Astrocyte (in vitro differentiated cells and primary cell): ENCODE measurements around the gene KLHDC8A. TPM values are rescaled to one million over a fixed set of nuclear protein-coding genes. Genes with fewer than 3 reads are reported as not detected.
A peak's percentile ranks its signal among the peaks of the same experiment; 100 is the strongest.

Source experiments
- DNase-seq: peaks from one replicate; pipeline ENCODE4 v3.0.0-alpha.2; 2010; ENCODE audit warnings: low read depth
- FAIRE-seq: peaks from 2 replicates; lab custom pipeline; 2011; peaks lifted over from hg19 to GRCh38; lab: Jason Lieb, UNC
- H2AFZ ChIP-seq: 2 replicates; pipeline ENCODE4 v1.6.0; 2012; ENCODE audit warnings: low read depth, low read length, inconsistent platforms
- H3K27ac ChIP-seq: 2 replicates; pipeline ENCODE4 v1.5.1; 2011; ENCODE audit warnings: low read depth, low read length, inconsistent platforms
- H3K27me3 ChIP-seq: 2 replicates; pipeline ENCODE4 v1.6.0; 2011; ENCODE audit warnings: low read length, inconsistent platforms; ENCODE audit not compliant: insufficient read depth
- H3K36me3 ChIP-seq: 2 replicates; pipeline ENCODE4 v1.5.1; 2011; ENCODE audit warnings: low read length, inconsistent platforms; ENCODE audit not compliant: insufficient read depth
- H3K4me1 ChIP-seq: 2 replicates; pipeline ENCODE4 v1.5.1; 2011; ENCODE audit warnings: low read length, inconsistent platforms; ENCODE audit not compliant: insufficient read depth
- H3K4me2 ChIP-seq: 2 replicates; pipeline ENCODE4 v1.6.0; 2012; ENCODE audit warnings: low read length, inconsistent platforms
- H3K4me3 ChIP-seq: 2 replicates; pipeline ENCODE4 v1.5.1; 2011; ENCODE audit warnings: low read depth, mild to moderate bottlenecking, low read length, inconsistent platforms; ENCODE audit not compliant: insufficient read depth
- H3K79me2 ChIP-seq: 2 replicates; pipeline ENCODE4 v1.6.0; 2012; ENCODE audit warnings: mild to moderate bottlenecking, low read length, inconsistent platforms; ENCODE audit not compliant: insufficient read depth
- H3K9ac ChIP-seq: 2 replicates; pipeline ENCODE4 v1.6.0; 2012; ENCODE audit warnings: mild to moderate bottlenecking, low read length, inconsistent platforms
- H3K9me3 ChIP-seq: 2 replicates; pipeline ENCODE4 v1.5.1; 2012; ENCODE audit warnings: low read depth, mild to moderate bottlenecking, low read length, inconsistent platforms; ENCODE audit not compliant: insufficient read depth
- H4K20me1 ChIP-seq: 2 replicates; pipeline ENCODE4 v1.6.0; 2012; ENCODE audit warnings: low read length, inconsistent platforms; ENCODE audit not compliant: insufficient read depth
- H3K27ac Mint-ChIP-seq: one replicate; pipeline ENCODE4 v1.8.0; 2021; ENCODE audit warnings: mild to moderate bottlenecking, mixed read lengths; ENCODE audit not compliant: unreplicated experiment
- H3K27me3 Mint-ChIP-seq: one replicate; pipeline ENCODE4 v1.8.0; 2021; ENCODE audit warnings: low read depth, mixed read lengths; ENCODE audit not compliant: unreplicated experiment
- H3K36me3 Mint-ChIP-seq: one replicate; pipeline ENCODE4 v1.8.0; 2021; ENCODE audit warnings: low read depth, mixed read lengths; ENCODE audit not compliant: unreplicated experiment
- H3K4me1 Mint-ChIP-seq: one replicate; pipeline ENCODE4 v1.8.0; 2021; ENCODE audit warnings: low read depth, mixed read lengths; ENCODE audit not compliant: unreplicated experiment
- H3K4me3 Mint-ChIP-seq: one replicate; pipeline ENCODE4 v1.8.0; 2021; ENCODE audit warnings: mild to moderate bottlenecking, moderate library complexity, mixed read lengths; ENCODE audit not compliant: unreplicated experiment
- H3K9me3 Mint-ChIP-seq: one replicate; pipeline ENCODE4 v1.8.0; 2021; ENCODE audit warnings: mild to moderate bottlenecking, mixed read lengths; ENCODE audit not compliant: unreplicated experiment
- CTCF ChIP-seq: IDR thresholded peaks from 2 replicates; pipeline ENCODE4 v1.5.1; 2011; ENCODE audit warnings: low read depth, mild to moderate bottlenecking, inconsistent platforms, low read length, moderate library complexity; ENCODE audit not compliant: insufficient read depth
- EZH2 ChIP-seq: IDR thresholded peaks from 2 replicates; pipeline ENCODE4 v1.6.1; 2012; ENCODE audit warnings: mild to moderate bottlenecking, low read length, inconsistent platforms; ENCODE audit not compliant: insufficient read depth
- total RNA-seq: library from RNA; stranded (reverse); gene quantifications from 2 replicates; pipeline ENCODE4 v1.2.1, GENCODE V29; 2021

Gene KLHDC8A
- total RNA-seq, 1 donor from 2014 or later = 0.39 TPM

- H4K20me1 ChIP-seq = no peaks in the 10 kb centered on the region
- H3K27ac Mint-ChIP-seq = no peak overlapping the region
- TF ChIP-seq EZH2 = no peak
- TF ChIP-seq CTCF = peak; percentile 95
- peaks cover 2% of the 10 kb centered on the region for H3K4me1 Mint-ChIP-seq
- H3K4me3 ChIP-seq = no peak overlapping the region
- no peaks in the 10 kb centered on the region for H3K9me3 Mint-ChIP-seq
- H2AFZ ChIP-seq = no peak overlapping the region
- no peaks in the 10 kb centered on the region for H3K79me2 ChIP-seq
- peaks cover 12% of the 10 kb centered on the region for H3K27me3 ChIP-seq
- H3K27ac ChIP-seq = no peak overlapping the region
- no peak overlapping the region for H3K9ac ChIP-seq
- H3K27me3 Mint-ChIP-seq = peaks cover 48% of the 10 kb centered on the region
- H3K36me3 ChIP-seq = no peaks in the 10 kb centered on the region
- H3K9me3 ChIP-seq = no peaks in the 10 kb centered on the region
- no peaks in the 10 kb centered on the region for H3K4me1 ChIP-seq
- no peak overlapping the region for H3K4me2 ChIP-seq
- FAIRE-seq = peak; percentile 17
- H3K36me3 Mint-ChIP-seq = no peaks in the 10 kb centered on the region
- DNase-seq = peak; percentile 37
- H3K4me3 Mint-ChIP-seq = no peak overlapping the region
Observed at GRCh38 chr1:205335692-205336091, 21.0 kb downstream of the KLHDC8A start.

GRCh38 chr1:205332015-205332791, 24.5 kb downstream of the KLHDC8A start:
- H3K9me3 Mint-ChIP-seq = no peaks in the 10 kb centered on the region
- Histone ChIP-seq H3K36me3 (no peaks in the 10 kb centered on the region), H3K4me3 (no peak overlapping the region), H3K27me3 (peaks cover 20% of the 10 kb centered on the region), H4K20me1 (no peaks in the 10 kb centered on the region), H3K79me2 (no peaks in the 10 kb centered on the region), H3K27ac (no peak overlapping the region), H3K4me2 (no peak overlapping the region), H3K9me3 (no peaks in the 10 kb centered on the region), H2AFZ (no peak overlapping the region), H3K4me1 (no peaks in the 10 kb centered on the region), H3K9ac (no peak overlapping the region)
- H3K27me3 Mint-ChIP-seq = peaks cover 52% of the 10 kb centered on the region
- peaks cover 2% of the 10 kb centered on the region for H3K4me1 Mint-ChIP-seq
- H3K4me3 Mint-ChIP-seq = no peak overlapping the region
- no peaks in the 10 kb centered on the region for H3K36me3 Mint-ChIP-seq
- no peak overlapping the region for H3K27ac Mint-ChIP-seq
- FAIRE-seq = no peak
- DNase-seq = no peak
- no peak for TF ChIP-seq CTCF
- no peak for TF ChIP-seq EZH2

- H3K36me3 ChIP-seq = no peaks in the 10 kb centered on the region
- peaks cover 2% of the 10 kb centered on the region for H3K4me1 ChIP-seq
- H3K9ac ChIP-seq = no peak overlapping the region
- H3K4me1 Mint-ChIP-seq = peaks cover 10% of the 10 kb centered on the region
- no peak overlapping the region for H3K4me3 Mint-ChIP-seq
- no peak for DNase-seq
- no peaks in the 10 kb centered on the region for H3K9me3 Mint-ChIP-seq
- peaks cover 39% of the 10 kb centered on the region for H3K27me3 Mint-ChIP-seq
- no peak overlapping the region for H3K27ac ChIP-seq
- H3K9me3 ChIP-seq = no peaks in the 10 kb centered on the region
- no peak overlapping the region for H2AFZ ChIP-seq
- H3K36me3 Mint-ChIP-seq = no peaks in the 10 kb centered on the region
- no peak overlapping the region for H3K27ac Mint-ChIP-seq
- peaks cover 13% of the 10 kb centered on the region for H3K27me3 ChIP-seq
- no peaks in the 10 kb centered on the region for H3K79me2 ChIP-seq
- TF ChIP-seq EZH2 = no peak
- no peak for TF ChIP-seq CTCF
- no peak overlapping the region for H3K4me2 ChIP-seq
- no peak for FAIRE-seq
- no peaks in the 10 kb centered on the region for H4K20me1 ChIP-seq
- no peak overlapping the region for H3K4me3 ChIP-seq
Observed at GRCh38 chr1:205330150-205330549, 26.6 kb downstream of the KLHDC8A start.
